SW480 (cell line): ENCODE measurements around the gene RTN4R.

ENCODE experiments used
- DNase-seq: peaks from one replicate; pipeline ENCODE4 v3.0.0-alpha.2; 2016; ENCODE audit warnings: low spot score

RTN4R gene

DNA sequence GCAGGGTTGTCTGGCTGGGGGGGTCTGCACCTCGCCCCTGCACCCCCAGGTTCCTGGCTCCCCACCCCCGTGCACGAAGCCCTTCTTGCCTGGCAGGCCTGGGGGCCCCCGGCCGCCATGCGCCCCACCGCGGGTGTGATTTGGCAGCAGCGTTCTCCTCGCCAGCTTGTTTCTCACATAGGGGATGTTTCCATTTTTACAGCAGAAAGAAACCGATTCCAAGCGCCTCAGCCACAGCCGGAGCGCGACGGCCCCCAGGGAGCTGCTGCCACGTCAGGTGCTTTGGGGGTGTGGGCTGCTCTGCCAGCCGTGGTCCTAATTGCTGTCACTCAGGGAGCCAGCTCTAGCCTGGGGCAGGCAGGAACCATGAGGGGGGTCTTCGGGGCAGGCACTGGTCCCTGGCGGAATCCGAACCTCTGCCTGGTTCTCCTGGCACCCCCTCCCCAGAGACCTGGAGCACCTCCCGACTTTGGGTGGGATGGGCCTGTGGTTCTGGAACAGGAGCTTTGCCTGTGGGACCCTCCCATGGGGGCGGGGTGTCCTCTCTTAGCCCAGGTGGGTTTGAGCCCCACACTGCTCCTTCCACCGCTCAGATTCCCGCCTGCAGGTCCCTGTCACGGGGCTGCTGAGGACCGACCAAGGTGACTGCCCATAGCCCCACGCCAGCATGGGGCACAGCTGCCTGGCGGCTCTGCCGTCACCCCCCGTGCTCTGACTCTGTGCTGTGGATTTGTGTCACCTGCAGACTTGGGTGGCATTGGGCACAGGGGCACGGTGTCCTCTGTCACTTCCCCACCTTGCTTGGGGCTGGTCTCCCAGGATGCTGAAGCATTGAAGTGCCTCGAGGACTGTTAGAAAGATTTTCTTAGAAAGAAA is 54.0 kb downstream of the RTN4R start:
- no peak for DNase-seq

GRCh38 chr22:20212754-20213699 is 55.1 kb downstream of the RTN4R start:
- DNase-seq = no peak

DNA sequence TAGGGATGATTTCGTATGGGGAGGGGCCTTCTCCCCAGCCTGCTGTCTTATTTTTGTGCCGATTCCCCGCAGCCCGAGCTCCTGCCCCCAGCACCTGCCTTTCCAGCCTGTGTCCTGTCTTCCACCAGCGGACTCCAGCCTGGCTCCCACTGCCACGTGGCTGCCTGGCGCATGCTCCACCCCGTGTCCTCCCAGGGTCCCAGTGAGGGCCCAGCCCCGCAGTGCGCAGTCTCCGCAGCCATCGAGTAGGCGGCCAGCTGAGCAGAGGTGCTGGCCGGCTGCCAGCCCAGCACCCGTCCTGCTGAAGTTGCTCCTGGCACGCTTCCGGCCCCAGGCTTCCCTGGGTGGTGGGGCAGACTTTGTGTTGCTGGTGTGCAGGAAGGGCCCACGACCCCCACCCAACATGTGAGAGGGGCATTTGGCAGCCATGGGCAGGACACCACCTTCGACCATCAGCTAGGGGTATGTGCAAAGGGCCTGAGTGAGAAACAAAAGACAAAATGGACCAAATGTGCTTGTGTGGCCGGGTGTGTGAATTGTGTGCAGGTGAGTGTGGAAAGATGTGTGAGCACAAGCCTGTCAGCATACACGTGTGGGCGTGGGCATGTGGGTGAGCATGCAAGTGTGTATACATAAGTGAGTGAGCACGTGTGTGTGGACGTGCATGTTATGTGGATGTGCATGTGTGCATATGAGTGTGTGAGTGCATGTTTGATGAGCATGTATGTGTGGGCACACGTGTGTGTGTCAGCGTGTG is 55.9 kb downstream of the RTN4R start:
- DNase-seq = peak; percentile 46

DNA sequence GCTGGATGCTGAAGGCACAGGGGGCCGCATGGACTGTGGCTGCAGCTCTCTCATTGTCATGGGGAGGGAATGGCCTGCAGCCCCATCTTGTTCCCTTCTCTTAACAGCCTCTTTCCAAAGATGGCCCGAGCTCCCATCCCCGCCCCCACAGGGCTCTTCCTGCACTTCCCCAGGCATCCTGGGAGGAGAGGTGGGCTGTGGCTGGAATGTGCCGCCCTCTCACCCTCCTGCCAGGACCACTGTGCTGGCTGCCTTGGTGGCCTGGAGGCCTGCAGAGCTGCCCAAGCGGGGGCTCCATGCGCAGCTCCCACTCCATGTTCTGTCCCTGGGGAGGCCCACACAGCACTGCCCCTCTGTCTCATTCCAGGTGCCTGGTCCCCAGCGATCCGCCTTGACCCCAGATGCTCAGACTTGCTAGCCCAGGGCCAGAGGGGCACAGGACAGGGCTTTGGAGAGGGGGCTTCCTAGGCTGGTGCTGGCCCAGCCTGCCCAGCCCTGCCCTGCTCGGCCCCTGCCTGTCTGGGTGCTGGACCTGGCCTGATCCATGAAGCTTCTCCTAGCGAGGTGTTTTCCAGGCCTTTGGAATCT is 56.6 kb downstream of the RTN4R start:
- DNase-seq = no peak

DNA sequence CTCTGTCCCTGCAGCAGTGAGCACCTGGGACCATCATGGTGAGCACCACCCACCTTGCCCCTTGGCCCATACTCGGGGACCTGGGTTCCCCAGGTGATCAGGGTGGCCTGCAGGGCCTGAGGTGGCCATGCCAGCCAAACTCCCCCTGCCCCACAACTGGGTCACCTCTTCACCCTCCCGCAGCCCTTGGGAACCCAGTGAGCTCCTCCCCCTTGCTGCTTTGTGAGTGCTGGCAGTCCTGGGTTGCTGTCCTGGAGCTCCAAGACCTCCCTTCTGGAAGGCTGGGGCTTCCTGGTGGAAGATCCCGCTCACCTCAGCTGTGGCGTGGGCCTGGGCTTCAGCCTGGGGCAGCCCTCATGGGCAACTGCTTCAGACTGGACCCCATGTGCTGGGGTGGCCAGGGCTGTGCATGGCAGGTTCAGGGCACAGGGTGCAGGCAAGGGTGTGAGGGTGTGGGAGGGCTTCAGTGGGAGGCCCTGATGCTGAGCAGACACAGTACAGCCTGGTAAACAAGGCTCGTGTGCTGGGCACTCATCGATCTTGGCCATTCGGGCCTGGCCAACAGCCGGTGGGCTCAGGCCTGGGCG is 57.6 kb downstream of the RTN4R start:
- no peak for DNase-seq

GRCh38 chr22:20209761-20210250 is 58.3 kb downstream of the RTN4R start:
- no peak for DNase-seq

GRCh38 chr22:20208713-20209310 is 59.3 kb downstream of the RTN4R start:
- DNase-seq = peak; percentile 13

DNA sequence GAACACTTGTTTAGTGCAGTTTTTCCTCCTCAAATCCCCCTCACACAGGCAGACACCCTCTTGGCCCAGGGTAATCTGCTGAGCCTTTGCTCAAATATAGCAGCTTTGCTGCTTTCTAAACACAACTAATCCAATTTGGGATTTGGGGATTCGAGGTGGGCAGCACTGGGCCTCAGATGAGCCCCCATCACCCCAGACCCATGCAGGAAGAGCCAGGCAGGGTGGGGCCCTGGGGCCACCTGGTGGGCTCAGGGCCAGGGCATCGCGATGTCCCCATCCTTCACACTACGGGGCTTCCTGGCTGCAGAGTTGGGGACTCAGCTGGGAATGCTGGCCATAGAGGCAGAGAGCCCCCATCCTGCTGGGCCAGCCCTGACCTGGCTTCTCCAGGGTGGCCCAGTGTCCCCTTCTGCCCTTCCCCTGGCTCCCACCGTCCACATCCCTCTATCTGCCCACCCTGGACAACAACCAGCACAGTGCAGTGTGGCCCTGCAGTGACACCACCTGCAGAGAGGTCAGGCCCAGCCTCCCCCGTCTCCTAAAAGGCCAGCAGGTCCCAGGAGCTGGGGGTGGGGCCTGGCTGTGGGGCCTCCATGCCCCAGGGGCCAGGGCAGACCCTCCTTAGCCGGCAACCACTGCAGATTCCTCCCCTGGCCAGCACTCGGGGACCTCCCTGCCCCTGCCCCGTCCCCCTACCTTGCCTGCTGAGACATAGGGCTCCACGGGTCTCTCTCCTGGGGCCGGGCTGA is 60.7 kb downstream of the RTN4R start:
- DNase-seq = no peak

DNA sequence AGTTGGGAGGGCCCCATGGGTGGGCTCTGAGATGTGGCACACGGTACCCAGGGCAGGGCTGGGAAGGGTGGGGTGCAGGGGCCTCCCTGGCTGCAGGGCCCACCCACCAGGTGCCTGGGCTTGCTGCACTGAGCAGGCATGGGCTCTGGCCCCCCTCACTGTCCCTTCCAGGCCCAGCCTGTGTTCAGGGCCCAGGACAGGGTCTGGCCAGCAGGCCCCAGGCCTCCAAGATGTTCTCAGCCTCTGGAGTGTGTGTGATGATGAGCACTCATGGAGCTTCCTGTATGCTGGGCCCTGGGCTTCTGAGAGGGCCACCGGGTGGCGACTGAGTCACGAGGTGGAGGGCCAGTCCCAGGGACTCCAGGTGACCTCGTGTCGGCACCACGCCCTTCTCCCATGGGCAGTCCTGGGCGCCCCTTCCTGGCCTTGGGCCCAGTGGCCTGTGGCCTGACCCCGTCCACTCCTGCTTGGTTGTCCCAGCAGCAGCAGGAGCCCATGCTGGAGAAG is 61.4 kb downstream of the RTN4R start:
- no peak for DNase-seq

DNA sequence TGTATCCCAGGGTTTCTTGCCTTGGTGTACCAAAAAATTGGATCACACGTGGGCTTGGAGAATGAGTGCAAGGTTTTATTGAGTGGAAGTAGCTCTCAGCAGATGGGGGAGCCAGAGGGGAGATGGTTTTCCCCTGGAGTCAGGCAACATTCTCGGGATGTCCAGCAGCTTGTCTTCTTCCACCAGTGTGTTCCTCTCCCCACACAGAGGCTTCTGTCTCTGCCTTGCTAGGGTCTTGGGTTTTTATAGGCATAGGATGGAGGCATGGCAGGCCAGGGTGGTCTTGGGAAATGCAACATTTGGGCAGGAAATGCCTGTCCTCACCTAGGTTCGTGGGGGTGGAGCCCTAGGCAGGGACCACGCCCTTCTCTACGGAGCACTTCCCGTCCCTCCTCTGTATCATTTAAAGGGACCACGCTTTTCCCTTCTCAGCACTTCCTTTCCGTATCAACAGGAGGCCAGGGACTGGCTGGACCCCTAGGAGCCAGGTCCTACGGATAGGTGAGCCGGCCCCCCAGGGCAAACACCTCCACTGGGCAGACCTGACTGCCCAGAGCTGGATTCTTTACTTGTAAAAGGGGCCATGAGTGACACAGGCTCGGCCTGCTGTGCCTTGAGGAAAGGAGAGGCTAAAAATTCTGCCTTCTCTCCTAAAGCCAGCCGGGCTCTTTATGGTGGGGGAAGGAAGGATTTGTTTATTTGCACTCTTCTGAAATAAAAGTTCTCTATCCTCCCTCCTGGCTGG is 62.0 kb downstream of the RTN4R start:
- DNase-seq = peak; percentile 71

DNA sequence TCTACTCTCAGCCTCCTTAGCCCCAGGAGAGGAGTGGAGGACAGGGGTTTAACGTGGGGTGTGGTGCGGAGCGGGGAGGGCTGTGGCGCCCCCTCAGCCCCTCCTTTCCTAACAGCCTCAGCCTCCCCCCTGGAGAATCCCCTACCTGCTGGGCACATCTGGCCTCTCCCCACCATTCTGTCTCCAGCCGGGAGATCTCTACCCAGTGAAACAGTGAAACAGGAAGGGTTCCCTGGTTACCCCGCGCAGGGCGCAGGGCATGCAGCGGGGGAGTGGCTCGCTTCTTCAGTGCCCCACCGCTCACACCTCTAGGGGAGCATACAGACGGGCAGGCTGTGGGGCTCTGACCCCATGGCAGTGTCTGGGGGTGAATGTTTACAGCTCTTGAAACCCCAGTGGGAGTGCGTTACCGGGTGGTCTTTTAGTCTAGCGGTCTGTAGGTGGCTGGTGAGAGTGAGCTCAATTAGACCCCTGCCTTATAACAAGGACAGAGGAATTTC is 62.6 kb downstream of the RTN4R start:
- DNase-seq = no peak

- no peak for DNase-seq
Observed at GRCh38 chr22:20204806-20205205, 63.3 kb downstream of the RTN4R start.

DNA sequence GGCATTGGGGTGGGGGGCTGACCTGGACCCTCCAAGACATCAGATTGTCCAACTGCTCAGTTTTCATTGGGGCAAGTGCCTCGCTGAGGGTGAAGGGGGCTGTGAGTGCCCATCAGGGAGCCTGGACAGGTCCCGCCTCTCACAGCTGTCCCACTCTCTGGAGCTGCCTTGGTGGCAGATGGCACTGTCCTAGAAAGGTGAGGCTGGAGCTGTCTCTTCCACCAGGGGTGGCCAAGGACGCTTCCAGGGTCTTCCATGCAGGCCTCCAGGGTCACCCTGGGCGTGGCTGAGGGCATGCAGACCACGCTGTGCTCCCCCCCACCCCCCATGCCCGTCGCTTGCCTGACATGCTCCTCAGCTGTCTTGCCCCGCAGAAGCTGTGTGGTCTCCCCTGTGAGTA is 63.8 kb downstream of the RTN4R start:
- no peak for DNase-seq

- peak; percentile 47 for DNase-seq
Observed at GRCh38 chr22:20203552-20204201, 64.4 kb downstream of the RTN4R start.

GRCh38 chr22:20203142-20203551 is 65.0 kb downstream of the RTN4R start:
- DNase-seq = no peak

GRCh38 chr22:20201837-20202392 is 66.2 kb downstream of the RTN4R start:
- no peak for DNase-seq

DNA sequence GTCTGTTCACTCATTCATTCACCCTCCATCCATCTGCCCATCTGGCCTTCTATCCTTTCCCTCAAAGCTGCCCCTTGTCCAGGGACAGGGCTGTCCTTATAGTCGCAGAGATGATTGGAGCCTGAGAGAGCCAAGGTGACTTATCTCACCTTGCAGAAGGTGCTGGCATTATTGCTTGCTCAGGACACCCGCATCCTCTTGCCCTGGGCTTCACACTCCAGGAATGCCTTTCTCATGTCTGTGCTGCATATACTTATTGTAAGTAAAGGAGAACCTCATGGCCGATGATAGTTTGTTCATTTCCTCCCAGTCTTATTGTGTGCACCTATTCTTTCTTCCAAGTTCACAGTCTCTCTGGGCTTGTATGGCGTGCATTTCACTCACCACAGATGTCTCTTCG is 68.2 kb downstream of the RTN4R start:
- DNase-seq = no peak

GRCh38 chr22:20199413-20199842 is 68.7 kb downstream of the RTN4R start:
- no peak for DNase-seq
